Endothelial cell of umbilical vein (primary cell): Measurements from ENCODE around the gene RHBDF1. TPM values are rescaled to one million over a fixed set of nuclear protein-coding genes. Genes with fewer than 3 reads are reported as not detected.

ENCODE experiments used
- BruUV-seq: library from RNA; stranded (reverse); fragments of 400-500 nt; replicated peaks from 2 replicates; lab custom pipeline; 2021; lab: Mats Ljungman, UMichigan
- CTCF ChIA-PET: fragments of 300-600, 350-600 bp; sonication (Branson Sonifier 250); formaldehyde crosslinking; loops from one replicate; lab custom pipeline; 2021; ENCODE audit warnings: antibody characterized with exemption, inconsistent platforms; lab: Charles Lee
- POLR2A ChIA-PET: fragments of 300-600, 350-600 bp; sonication (Branson Sonifier 250); formaldehyde crosslinking; loops from one replicate; lab custom pipeline; 2021; ENCODE audit warnings: antibody characterized with exemption, inconsistent platforms; lab: Charles Lee
- DNase-seq: peaks from one replicate; pipeline ENCODE4 v3.0.0-alpha.2; 2011; ENCODE audit warnings: low read depth, low spot score
- FAIRE-seq: peaks from 2 replicates; lab custom pipeline; 2011; peaks lifted over from hg19 to GRCh38; lab: Jason Lieb, UNC
- H2AFZ ChIP-seq: 2 replicates; pipeline ENCODE4 v1.6.0; 2012; ENCODE audit warnings: low read depth, low read length, control low read depth, inconsistent platforms
- H3K27ac ChIP-seq: 2 replicates; pipeline ENCODE4 v1.5.1; 2011; ENCODE audit warnings: low read depth, mild to moderate bottlenecking, control low read depth, low read length, moderate library complexity; ENCODE audit not compliant: insufficient read depth
- H3K27me3 ChIP-seq, 2 experiments: 2 replicates each; pipeline versions ENCODE4 v1.6.0 to v1.6.1; 2011; ENCODE audit warnings: low read length in 2 of 2, mixed read lengths in 1 of 2; ENCODE audit not compliant: control insufficient read depth in 2 of 2, insufficient read depth in 2 of 2
- H3K36me3 ChIP-seq, 2 experiments: 2 replicates in 1 of 2; 3 replicates in 1 of 2; pipeline ENCODE4 v1.5.1; 2011; ENCODE audit warnings: low read length in 2 of 2, mild to moderate bottlenecking in 1 of 2, moderate library complexity in 1 of 2; ENCODE audit not compliant: control insufficient read depth in 2 of 2, insufficient read depth in 2 of 2; ENCODE audit errors: extremely low read depth in 1 of 2
- H3K4me1 ChIP-seq: 3 replicates; pipeline ENCODE4 v1.5.1; 2011; ENCODE audit warnings: mild to moderate bottlenecking, low read length; ENCODE audit not compliant: control insufficient read depth, insufficient read depth; ENCODE audit errors: extremely low read depth
- H3K4me2 ChIP-seq: 2 replicates; pipeline ENCODE4 v1.6.1; 2011; ENCODE audit warnings: low read length, control low read depth, mixed read lengths; ENCODE audit not compliant: insufficient read depth
- H3K4me3 ChIP-seq, 3 experiments: fragments of 200-600 bp in 1 of 3; sonication (generic), shearing (Covaris generic) in 1 of 3; replicated peaks in 1 of 3; 2 replicates each; pipeline ENCODE4 v1.5.1; 2011 to 2016; ENCODE audit warnings: control low read depth in 3 of 3, low read length in 3 of 3, mild to moderate bottlenecking in 2 of 3, inconsistent platforms in 1 of 3, low read depth in 1 of 3, moderate library complexity in 1 of 3; ENCODE audit not compliant: insufficient read depth in 1 of 3
- H3K79me2 ChIP-seq: 2 replicates; pipeline ENCODE4 v1.6.0; 2012; ENCODE audit warnings: low read length, inconsistent platforms; ENCODE audit not compliant: control insufficient read depth, insufficient read depth
- H3K9ac ChIP-seq: replicated peaks from 2 replicates; pipeline ENCODE3; 2011; ENCODE audit warnings: low read length, control low read depth; ENCODE audit not compliant: insufficient read depth; ENCODE audit errors: extremely low read depth
- H3K9me1 ChIP-seq: replicated peaks from 3 replicates; pipeline ENCODE4 v1.6.0; 2011; ENCODE audit warnings: mild to moderate bottlenecking, low read length; ENCODE audit not compliant: control insufficient read depth, insufficient read depth; ENCODE audit errors: extremely low read depth
- H3K9me3 ChIP-seq: replicated peaks from 2 replicates; pipeline ENCODE4 v1.5.1; 2012; ENCODE audit warnings: low read length, inconsistent platforms; ENCODE audit not compliant: control insufficient read depth, insufficient read depth
- H4K20me1 ChIP-seq: replicated peaks from 2 replicates; pipeline ENCODE3; 2011; ENCODE audit warnings: mild to moderate bottlenecking, low read length; ENCODE audit not compliant: control insufficient read depth, insufficient read depth; ENCODE audit errors: extremely low read depth
- EZH2 ChIP-seq: IDR thresholded peaks from 2 replicates; pipeline ENCODE4 v1.6.1; 2012; ENCODE audit warnings: borderline replicate concordance, low read depth, mild to moderate bottlenecking, moderate library complexity, low read length, inconsistent platforms; ENCODE audit not compliant: severe bottlenecking
- FOS ChIP-seq: IDR thresholded peaks from 2 replicates; pipeline ENCODE4 v1.6.1; 2011; ENCODE audit warnings: mild to moderate bottlenecking, low read length, moderate library complexity, borderline replicate concordance; ENCODE audit not compliant: insufficient read depth
- GATA2 ChIP-seq: IDR thresholded peaks from 2 replicates; pipeline ENCODE4 v1.7.0; 2011; ENCODE audit warnings: low read depth, mild to moderate bottlenecking, moderate library complexity, mixed read lengths, low read length; ENCODE audit not compliant: insufficient read length, insufficient read depth
- JUN ChIP-seq: IDR thresholded peaks from 2 replicates; pipeline ENCODE4 v1.6.1; 2011; ENCODE audit warnings: borderline replicate concordance, low read depth; ENCODE audit not compliant: insufficient read length, insufficient read depth
- MYC ChIP-seq: IDR thresholded peaks from one replicate; pipeline ENCODE4 v1.6.1; 2011; ENCODE audit warnings: mild to moderate bottlenecking, low read depth, low read length
- POLR2A ChIP-seq: IDR thresholded peaks from 2 replicates; pipeline ENCODE4 v1.6.1; 2012; ENCODE audit warnings: low read depth, mild to moderate bottlenecking, control low read depth, low read length
- POLR2AphosphoS5 ChIP-seq: IDR thresholded peaks from 2 replicates; pipeline ENCODE4 v1.6.1; 2012; ENCODE audit warnings: low read depth, mild to moderate bottlenecking, control low read depth, low read length, moderate library complexity; ENCODE audit not compliant: insufficient read depth
- dilution Hi-C: fragments of 300-500 bp; cut with MboI; formaldehyde crosslinking; loops from one replicate; pipeline ENCODE4 v1.15.0; 2019; ENCODE audit warnings: low sequenced_read_pairs; ENCODE audit not compliant: extremely low pct_ligation_motif_present
- intact Hi-C: fragments of 100-400 bp; cut with micrococcal nuclease; formaldehyde crosslinking; loops from one replicate; pipeline ENCODE4 v1.10.0; 2022
- polyA plus RNA-seq, 4 experiments: library from polyadenylated mRNA; depleted of rRNA in 3 of 4; stranded (reverse) in 3 of 4; unstranded in 1 of 4; fragments of >200 nt; gene quantifications; 2 replicates each; pipeline versions ENCODE4 v1.2.1 to v1.2.3, GENCODE V29; 2011 to 2012; ENCODE audit warnings: missing spikeins in 1 of 4
- total RNA-seq: library from RNA; stranded (reverse); gene quantifications from 2 replicates; pipeline ENCODE4 v1.2.3, GENCODE V29; 2021
- TF ChIP-seq, protein P1 (sequence below), 2 donors: IDR thresholded peaks; 1 replicate in 1 of 2; 2 replicates in 1 of 2; pipeline ENCODE4 v1.5.1; 2011; ENCODE audit warnings: low read length in 2 of 2, mild to moderate bottlenecking in 2 of 2, moderate library complexity in 2 of 2, control low read depth in 1 of 2, inconsistent platforms in 1 of 2, low read depth in 1 of 2; ENCODE audit not compliant: insufficient read depth in 1 of 2; ENCODE audit errors: extremely low read depth in 1 of 2
- TF ChIP-seq, protein P2 (sequence below): IDR thresholded peaks from 2 replicates; pipeline ENCODE4 v1.6.1; 2011; ENCODE audit not compliant: insufficient read depth, insufficient read length

The RHBDF1 gene
- total and polyA plus RNA-seq, 2 donors (not counting 3 experiments of a cell fraction or from before 2014, with no cell fraction given): 57.0 to 113 TPM

DNA sequence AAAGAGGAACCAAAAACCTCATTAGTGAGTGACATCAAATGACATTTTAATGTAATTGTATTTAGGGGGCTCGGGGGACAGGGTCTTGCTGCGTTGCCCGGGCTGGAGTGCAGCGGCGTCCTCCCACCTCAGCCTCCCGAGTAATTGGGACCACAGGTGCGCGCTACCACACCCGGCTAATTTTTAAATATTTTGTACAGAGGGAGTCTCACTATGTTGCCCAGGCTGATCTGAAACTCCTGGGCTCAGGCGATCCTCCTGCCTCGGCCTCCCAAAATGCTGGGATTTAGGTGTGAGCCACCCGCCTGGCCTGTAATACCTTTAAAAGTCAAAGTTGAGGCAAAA lies 18.2 kb downstream of the RHBDF1 start:
- no peaks in the 10 kb centered on the region for H3K9me1 ChIP-seq
- ChIA-PET CTCF (interaction anchor here (1.2 to 1.7 kb wide), 3 partner anchors 11 to 43 kb away, joined by 3 to 20 read pairs (median 7); no protein-coding TSS in a partner anchor), POLR2A (no interaction called here)
- H3K9me3 ChIP-seq: no peaks in the 10 kb centered on the region
- peak overlapping the region; percentile 32 for H2AFZ ChIP-seq
- peaks cover 5% of the 10 kb centered on the region for H3K4me1 ChIP-seq
- intact Hi-C loops (no loop called here), dilution Hi-C loops (no loop called here)
- H3K4me3 ChIP-seq: peak overlapping the region; percentile 20 to 59 (median 49)
- H3K27ac ChIP-seq: no peak overlapping the region
- no peaks in the 10 kb centered on the region for H3K27me3 ChIP-seq
- H3K4me2 ChIP-seq: peak overlapping the region; percentile 33
- no peak for DNase-seq
- peaks cover 0 to 29% of the 10 kb centered on the region in 2 experiments for H3K36me3 ChIP-seq
- TF ChIP-seq POLR2A (no peak), JUN (no peak), POLR2AphosphoS5 (no peak), EZH2 (no peak), MYC (no peak), GATA2 (no peak), FOS (no peak)
- TF ChIP-seq, protein P1, sequence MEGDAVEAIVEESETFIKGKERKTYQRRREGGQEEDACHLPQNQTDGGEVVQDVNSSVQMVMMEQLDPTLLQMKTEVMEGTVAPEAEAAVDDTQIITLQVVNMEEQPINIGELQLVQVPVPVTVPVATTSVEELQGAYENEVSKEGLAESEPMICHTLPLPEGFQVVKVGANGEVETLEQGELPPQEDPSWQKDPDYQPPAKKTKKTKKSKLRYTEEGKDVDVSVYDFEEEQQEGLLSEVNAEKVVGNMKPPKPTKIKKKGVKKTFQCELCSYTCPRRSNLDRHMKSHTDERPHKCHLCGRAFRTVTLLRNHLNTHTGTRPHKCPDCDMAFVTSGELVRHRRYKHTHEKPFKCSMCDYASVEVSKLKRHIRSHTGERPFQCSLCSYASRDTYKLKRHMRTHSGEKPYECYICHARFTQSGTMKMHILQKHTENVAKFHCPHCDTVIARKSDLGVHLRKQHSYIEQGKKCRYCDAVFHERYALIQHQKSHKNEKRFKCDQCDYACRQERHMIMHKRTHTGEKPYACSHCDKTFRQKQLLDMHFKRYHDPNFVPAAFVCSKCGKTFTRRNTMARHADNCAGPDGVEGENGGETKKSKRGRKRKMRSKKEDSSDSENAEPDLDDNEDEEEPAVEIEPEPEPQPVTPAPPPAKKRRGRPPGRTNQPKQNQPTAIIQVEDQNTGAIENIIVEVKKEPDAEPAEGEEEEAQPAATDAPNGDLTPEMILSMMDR (IDR thresholded peaks at IDR 0.05; ENCODE audit: extremely low read depth in 1 of 2, insufficient read depth in 1 of 2, low read depth in 1 of 2, low read length in 2 of 2): no peak
- TF ChIP-seq, protein P2, sequence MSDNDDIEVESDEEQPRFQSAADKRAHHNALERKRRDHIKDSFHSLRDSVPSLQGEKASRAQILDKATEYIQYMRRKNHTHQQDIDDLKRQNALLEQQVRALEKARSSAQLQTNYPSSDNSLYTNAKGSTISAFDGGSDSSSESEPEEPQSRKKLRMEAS: no peak
- peaks cover 16% of the 10 kb centered on the region for H3K79me2 ChIP-seq
- FAIRE-seq: no peak
- H3K9ac ChIP-seq: peak overlapping the region; percentile 22
- H4K20me1 ChIP-seq: no peaks in the 10 kb centered on the region
- BruUV-seq: TSS peak; percentile 13
